ENCODE results near the gene TET3.

- TF ChIP-seq EZH2phosphoT487 (IDR thresholded peaks at IDR 0.05; ENCODE audit: borderline replicate concordance, low read length) (no peak), CTCF (IDR thresholded peaks at IDR 0.05; ENCODE audit: low read depth, low read length, poor library complexity, severe bottlenecking) (no peak)
These were observed 28.4 kb upstream of the TET3 start for GRCh38 chr2:73956218-73956865.
